Islet precursor cell (in vitro differentiated cells): ENCODE data around the gene XPR1.

Experiments used
- DNase-seq: peaks from one replicate; pipeline ENCODE4 v3.0.0-alpha.2; 2018

The XPR1 gene

GRCh38 chr1:180896161-180896560, 264.3 kb downstream of the XPR1 start:
- no peak for DNase-seq

GRCh38 chr1:180898441-180899219, 266.8 kb downstream of the XPR1 start:
- DNase-seq = no peak

- DNase-seq = no peak
Measured at GRCh38 chr1:180899262-180899661, 267.4 kb downstream of the XPR1 start.

- no peak for DNase-seq
Measured at GRCh38 chr1:180901076-180901990, 269.5 kb downstream of the XPR1 start.

- DNase-seq = no peak
Measured at GRCh38 chr1:180902541-180902940, 270.7 kb downstream of the XPR1 start.

- DNase-seq = no peak
Measured at GRCh38 chr1:180905927-180906326, 274.1 kb downstream of the XPR1 start.

- no peak for DNase-seq
Measured at GRCh38 chr1:180906511-180906910, 274.7 kb downstream of the XPR1 start.

- no peak for DNase-seq
Measured at GRCh38 chr1:180907313-180908055, 275.7 kb downstream of the XPR1 start.

GRCh38 chr1:180908074-180908765, 276.4 kb downstream of the XPR1 start:
- no peak for DNase-seq

- no peak for DNase-seq
Measured at GRCh38 chr1:180909005-180909414, 277.2 kb downstream of the XPR1 start.

GRCh38 chr1:180909462-180909976, 277.7 kb downstream of the XPR1 start:
- DNase-seq = no peak

GRCh38 chr1:180911640-180912191, 279.9 kb downstream of the XPR1 start:
- DNase-seq = peak; percentile 64

- DNase-seq = peak; percentile 65
Measured at GRCh38 chr1:180912211-180912800, 280.5 kb downstream of the XPR1 start.

GRCh38 chr1:180912801-180913565, 281.2 kb downstream of the XPR1 start, which contains the start of gene KIAA1614:
KIAA1614 (plus strand) TSS chr1:180912897; CDS start chr1:180913244, 347 bp downstream.
- peak; percentile 71 for DNase-seq

- no peak for DNase-seq
Measured at GRCh38 chr1:180915426-180915965, 283.7 kb downstream of the XPR1 start.

- DNase-seq = no peak
Measured at GRCh38 chr1:180916012-180916770, 284.4 kb downstream of the XPR1 start.

- no peak for DNase-seq
Measured at GRCh38 chr1:180916771-180917170, 284.9 kb downstream of the XPR1 start.

GRCh38 chr1:180917306-180918065, 285.7 kb downstream of the XPR1 start:
- peak; percentile 75 for DNase-seq

- no peak for DNase-seq
Measured at GRCh38 chr1:180918519-180918918, 286.7 kb downstream of the XPR1 start.
